Endothelial cell of umbilical vein (primary cell): ENCODE measurements around the gene PHC3.

ENCODE experiments used
- CTCF ChIP-seq, 2 donors: IDR thresholded peaks; 1 replicate in 1 of 2; 2 replicates in 1 of 2; pipeline ENCODE4 v1.5.1; 2011; ENCODE audit warnings: low read length in 2 of 2, mild to moderate bottlenecking in 2 of 2, moderate library complexity in 2 of 2, control low read depth in 1 of 2, inconsistent platforms in 1 of 2, low read depth in 1 of 2; ENCODE audit not compliant: insufficient read depth in 1 of 2; ENCODE audit errors: extremely low read depth in 1 of 2
- EZH2 ChIP-seq: IDR thresholded peaks from 2 replicates; pipeline ENCODE4 v1.6.1; 2012; ENCODE audit warnings: borderline replicate concordance, low read depth, mild to moderate bottlenecking, moderate library complexity, low read length, inconsistent platforms; ENCODE audit not compliant: severe bottlenecking
- FOS ChIP-seq: IDR thresholded peaks from 2 replicates; pipeline ENCODE4 v1.6.1; 2011; ENCODE audit warnings: mild to moderate bottlenecking, low read length, moderate library complexity, borderline replicate concordance; ENCODE audit not compliant: insufficient read depth
- JUN ChIP-seq: IDR thresholded peaks from 2 replicates; pipeline ENCODE4 v1.6.1; 2011; ENCODE audit warnings: borderline replicate concordance, low read depth; ENCODE audit not compliant: insufficient read length, insufficient read depth
- MAX ChIP-seq: IDR thresholded peaks from 2 replicates; pipeline ENCODE4 v1.6.1; 2011; ENCODE audit not compliant: insufficient read depth, insufficient read length
- POLR2A ChIP-seq: IDR thresholded peaks from 2 replicates; pipeline ENCODE4 v1.6.1; 2012; ENCODE audit warnings: low read depth, mild to moderate bottlenecking, control low read depth, low read length
- POLR2AphosphoS5 ChIP-seq: IDR thresholded peaks from 2 replicates; pipeline ENCODE4 v1.6.1; 2012; ENCODE audit warnings: low read depth, mild to moderate bottlenecking, control low read depth, low read length, moderate library complexity; ENCODE audit not compliant: insufficient read depth

- TF ChIP-seq CTCF (IDR thresholded peaks at IDR 0.05; ENCODE audit: extremely low read depth in 1 of 2, insufficient read depth in 1 of 2, low read depth in 1 of 2, low read length in 2 of 2), result no peak
- TF ChIP-seq EZH2, result no peak
- no peak for TF ChIP-seq POLR2A
- no peak for TF ChIP-seq MAX
- TF ChIP-seq FOS, result no peak
- TF ChIP-seq POLR2AphosphoS5, result no peak
- TF ChIP-seq JUN, result no peak
Observed at GRCh38 chr3:170159459-170159858, 22.1 kb downstream of the PHC3 start.
